MCF 10A (cell line): Measurements from ENCODE around the gene ESR1. TPM values are rescaled to one million over a fixed set of nuclear protein-coding genes. Genes with fewer than 3 reads are reported as not detected.

Experiments
- BruUV-seq: library from RNA; stranded (reverse); fragments of 400-500 nt; replicated peaks from 2 replicates; lab custom pipeline; 2021; lab: Mats Ljungman, UMichigan
- CTCF ChIA-PET: fragments of 300-600 bp; sonication (Branson Sonifier 250); formaldehyde crosslinking; extraction: SDS; loops from one replicate; lab custom pipeline; 2021; ENCODE audit warnings: antibody characterized with exemption, inconsistent platforms; lab: Yijun Ruan, JAX
- POLR2A ChIA-PET: fragments of 300-600, 350-650 bp; sonication (Branson Sonifier 250); formaldehyde crosslinking; extraction: SDS; loops from one replicate; lab custom pipeline; 2020; ENCODE audit warnings: antibody characterized with exemption, inconsistent platforms; lab: Yijun Ruan, JAX
- DNase-seq: peaks from one replicate; pipeline ENCODE4 v3.0.0-alpha.2; 2018; ENCODE audit not compliant: unreplicated experiment
- H3K27ac Mint-ChIP-seq: one replicate; pipeline ENCODE4 v1.8.0; 2022; ENCODE audit warnings: mild to moderate bottlenecking, low read depth, mixed read lengths; ENCODE audit not compliant: unreplicated experiment
- H3K27me3 Mint-ChIP-seq: one replicate; pipeline ENCODE4 v1.8.0; 2022; ENCODE audit warnings: mixed read lengths; ENCODE audit not compliant: insufficient read depth, unreplicated experiment
- H3K36me3 Mint-ChIP-seq: one replicate; pipeline ENCODE4 v1.8.0; 2022; ENCODE audit warnings: mild to moderate bottlenecking, moderate library complexity, mixed read lengths; ENCODE audit not compliant: insufficient read depth, unreplicated experiment
- H3K4me1 Mint-ChIP-seq: one replicate; pipeline ENCODE4 v1.8.0; 2022; ENCODE audit warnings: mixed read lengths; ENCODE audit not compliant: insufficient read depth, unreplicated experiment
- H3K4me3 Mint-ChIP-seq: one replicate; pipeline ENCODE4 v1.8.0; 2022; ENCODE audit warnings: mild to moderate bottlenecking, moderate library complexity, mixed read lengths; ENCODE audit not compliant: unreplicated experiment
- H3K9me3 Mint-ChIP-seq: one replicate; pipeline ENCODE4 v1.8.0; 2022; ENCODE audit warnings: mixed read lengths; ENCODE audit not compliant: unreplicated experiment
- intact Hi-C: fragments of 100-400 bp; cut with micrococcal nuclease; formaldehyde crosslinking; loops from 2 replicates; pipeline ENCODE4 v1.14.1; 2022
- total RNA-seq: library from RNA; stranded (reverse); gene quantifications from 2 replicates; pipeline ENCODE4 v1.2.3, GENCODE V29; 2022
- TF ChIP-seq, protein P1 (sequence below): fragments of 200-600 bp; IDR thresholded peaks from one replicate; pipeline ENCODE4 v1.8.0; 2022; ENCODE audit warnings: antibody characterized with exemption, mild to moderate bottlenecking; ENCODE audit not compliant: unreplicated experiment

Gene ESR1
- total RNA-seq, 1 experiment from 2014 or later: 0.05 TPM

DNA sequence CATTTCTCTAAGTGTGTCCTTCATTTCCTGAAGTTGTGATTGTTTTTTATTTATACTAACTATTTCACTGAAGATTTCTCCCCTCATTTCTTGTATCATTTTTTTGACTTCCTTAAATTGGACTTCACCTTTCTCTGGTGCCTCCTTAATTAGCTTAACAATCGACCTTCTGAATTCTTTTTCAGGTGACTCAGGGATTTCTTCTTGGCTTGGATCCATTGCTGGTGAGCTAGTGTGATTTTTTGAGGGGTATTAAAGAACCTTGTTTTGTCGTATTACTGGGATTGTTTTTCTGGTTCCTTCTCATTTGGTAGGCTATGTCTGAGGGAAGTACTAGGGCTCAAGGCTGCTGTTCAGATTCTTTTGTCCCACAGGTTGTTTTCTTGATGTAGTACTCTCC lies 92.8 kb downstream of the ESR1 start:
- intact Hi-C loops: no loop called here
- peaks cover 6% of the 10 kb centered on the region for H3K36me3 Mint-ChIP-seq
- TF ChIP-seq, protein P1, sequence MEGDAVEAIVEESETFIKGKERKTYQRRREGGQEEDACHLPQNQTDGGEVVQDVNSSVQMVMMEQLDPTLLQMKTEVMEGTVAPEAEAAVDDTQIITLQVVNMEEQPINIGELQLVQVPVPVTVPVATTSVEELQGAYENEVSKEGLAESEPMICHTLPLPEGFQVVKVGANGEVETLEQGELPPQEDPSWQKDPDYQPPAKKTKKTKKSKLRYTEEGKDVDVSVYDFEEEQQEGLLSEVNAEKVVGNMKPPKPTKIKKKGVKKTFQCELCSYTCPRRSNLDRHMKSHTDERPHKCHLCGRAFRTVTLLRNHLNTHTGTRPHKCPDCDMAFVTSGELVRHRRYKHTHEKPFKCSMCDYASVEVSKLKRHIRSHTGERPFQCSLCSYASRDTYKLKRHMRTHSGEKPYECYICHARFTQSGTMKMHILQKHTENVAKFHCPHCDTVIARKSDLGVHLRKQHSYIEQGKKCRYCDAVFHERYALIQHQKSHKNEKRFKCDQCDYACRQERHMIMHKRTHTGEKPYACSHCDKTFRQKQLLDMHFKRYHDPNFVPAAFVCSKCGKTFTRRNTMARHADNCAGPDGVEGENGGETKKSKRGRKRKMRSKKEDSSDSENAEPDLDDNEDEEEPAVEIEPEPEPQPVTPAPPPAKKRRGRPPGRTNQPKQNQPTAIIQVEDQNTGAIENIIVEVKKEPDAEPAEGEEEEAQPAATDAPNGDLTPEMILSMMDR: no peak
- ChIA-PET POLR2A (interaction anchor here (0.7 to 1.2 kb wide), 5 partner anchors 12 to 273 kb away, joined by 3 to 5 read pairs (median 4); no protein-coding TSS in a partner anchor), CTCF (no interaction called here)
- H3K4me1 Mint-ChIP-seq: peaks cover 20% of the 10 kb centered on the region
- peak overlapping the region; percentile 77 for H3K27ac Mint-ChIP-seq
- BruUV-seq: no TSS peak
- peaks cover 14% of the 10 kb centered on the region for H3K9me3 Mint-ChIP-seq
- H3K4me3 Mint-ChIP-seq: no peak overlapping the region
- H3K27me3 Mint-ChIP-seq: no peaks in the 10 kb centered on the region
- peak; percentile 49 for DNase-seq

DNA sequence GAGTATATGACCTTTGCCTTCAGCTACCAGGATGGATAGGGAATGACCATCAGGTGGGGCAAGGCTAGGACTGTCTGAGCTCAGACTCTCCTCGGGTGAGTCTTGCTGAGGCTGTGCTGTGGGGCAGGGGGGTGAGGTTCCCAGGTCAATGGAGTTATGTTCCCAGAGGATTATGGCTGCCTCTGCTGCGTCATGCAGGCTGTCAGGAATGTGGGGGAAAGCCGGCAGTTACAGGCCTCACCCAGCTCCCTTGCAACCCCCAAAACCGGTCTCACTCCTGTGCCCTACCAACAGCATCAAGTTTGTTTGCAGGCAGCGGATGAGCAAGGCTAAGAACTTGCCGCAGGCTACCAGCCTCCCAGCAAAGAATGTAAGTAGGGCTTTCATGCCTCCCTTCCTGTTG lies 93.5 kb downstream of the ESR1 start:
- BruUV-seq: no TSS peak
- ChIA-PET POLR2A (interaction anchor here (1.0 to 1.8 kb wide), 3 partner anchors 11 to 136 kb away, joined by 4 to 6 read pairs (median 5); no protein-coding TSS in a partner anchor), CTCF (interaction anchor here (1.0 kb wide), 1 partner anchor 195 kb away, joined by 3 read pairs; no protein-coding TSS in a partner anchor)
- TF ChIP-seq, protein P1: no peak
- peak; percentile 76 for DNase-seq
- Mint-ChIP-seq H3K9me3 (peaks cover 14% of the 10 kb centered on the region), H3K27me3 (no peaks in the 10 kb centered on the region), H3K36me3 (peaks cover 6% of the 10 kb centered on the region), H3K27ac (peak overlapping the region; percentile 77), H3K4me1 (peaks cover 20% of the 10 kb centered on the region), H3K4me3 (no peak overlapping the region)
- intact Hi-C loops: no loop called here

DNA sequence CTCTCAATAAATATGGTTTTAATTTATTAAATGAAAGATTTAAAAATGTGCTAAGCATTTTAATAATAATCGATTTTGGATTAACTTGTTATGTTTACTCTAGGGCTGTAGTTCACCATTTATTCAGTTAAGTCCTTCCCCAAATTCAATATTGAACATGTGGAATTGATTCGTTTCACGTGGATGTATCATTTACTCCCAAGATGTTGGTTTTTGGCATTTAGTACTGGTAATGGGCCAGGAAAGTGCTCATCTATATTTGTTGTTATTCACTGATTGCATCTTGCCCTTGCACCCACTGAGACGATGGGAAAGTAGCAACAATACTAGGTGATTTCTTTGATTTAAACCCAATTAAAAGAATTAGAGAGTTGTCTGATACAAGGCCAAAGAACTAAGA lies 97.1 kb downstream of the ESR1 start:
- no peak overlapping the region for H3K4me3 Mint-ChIP-seq
- H3K9me3 Mint-ChIP-seq: no peaks in the 10 kb centered on the region
- no peak for DNase-seq
- peaks cover 6% of the 10 kb centered on the region for H3K36me3 Mint-ChIP-seq
- no peak overlapping the region for H3K27ac Mint-ChIP-seq
- ChIA-PET CTCF (no interaction called here), POLR2A (interaction anchor here (1.0 kb wide), 1 partner anchor 11 kb away, joined by 4 read pairs; no protein-coding TSS in a partner anchor)
- intact Hi-C loops: no loop called here
- TF ChIP-seq, protein P1: no peak
- no TSS peak for BruUV-seq
- peaks cover 24% of the 10 kb centered on the region for H3K4me1 Mint-ChIP-seq
- H3K27me3 Mint-ChIP-seq: no peaks in the 10 kb centered on the region

DNA sequence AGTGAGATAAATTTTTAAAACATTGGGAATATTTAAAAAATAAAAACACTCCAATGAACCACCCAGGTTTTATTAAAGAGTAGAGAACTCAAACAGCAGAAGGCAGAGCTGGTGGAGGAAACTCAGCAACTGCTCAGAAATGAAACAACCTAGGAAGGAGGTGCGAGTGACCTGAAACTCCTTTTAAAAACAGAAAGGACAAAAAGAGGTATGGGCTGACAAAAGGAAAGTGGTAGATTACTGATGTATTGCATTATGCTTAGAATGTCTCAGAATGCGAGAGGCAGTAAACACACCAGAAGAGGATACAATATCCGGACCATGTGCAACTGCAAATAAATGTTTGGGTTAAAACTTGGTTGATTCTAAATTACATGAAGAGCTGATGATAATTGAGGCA lies 97.6 kb downstream of the ESR1 start:
- no peaks in the 10 kb centered on the region for H3K27me3 Mint-ChIP-seq
- TF ChIP-seq, protein P1: no peak
- peaks cover 22% of the 10 kb centered on the region for H3K4me1 Mint-ChIP-seq
- peaks cover 3% of the 10 kb centered on the region for H3K36me3 Mint-ChIP-seq
- no peaks in the 10 kb centered on the region for H3K9me3 Mint-ChIP-seq
- H3K27ac Mint-ChIP-seq: no peak overlapping the region
- ChIA-PET POLR2A (interaction anchor here (1.0 kb wide), 1 partner anchor 11 kb away, joined by 4 read pairs; no protein-coding TSS in a partner anchor), CTCF (no interaction called here)
- intact Hi-C loops: no loop called here
- H3K4me3 Mint-ChIP-seq: no peak overlapping the region
- BruUV-seq: no TSS peak
- no peak for DNase-seq
